GM12873 (cell line): ENCODE data around the gene TRABD.

Experiments used
- TF ChIP-seq, protein P1 (sequence below): IDR thresholded peaks from 2 replicates; pipeline ENCODE4 v1.5.1; 2012; ENCODE audit warnings: low read depth, mild to moderate bottlenecking, moderate library complexity, low read length, control low read depth; ENCODE audit not compliant: insufficient read depth; ENCODE audit errors: missing control alignments

The TRABD gene, protein sequence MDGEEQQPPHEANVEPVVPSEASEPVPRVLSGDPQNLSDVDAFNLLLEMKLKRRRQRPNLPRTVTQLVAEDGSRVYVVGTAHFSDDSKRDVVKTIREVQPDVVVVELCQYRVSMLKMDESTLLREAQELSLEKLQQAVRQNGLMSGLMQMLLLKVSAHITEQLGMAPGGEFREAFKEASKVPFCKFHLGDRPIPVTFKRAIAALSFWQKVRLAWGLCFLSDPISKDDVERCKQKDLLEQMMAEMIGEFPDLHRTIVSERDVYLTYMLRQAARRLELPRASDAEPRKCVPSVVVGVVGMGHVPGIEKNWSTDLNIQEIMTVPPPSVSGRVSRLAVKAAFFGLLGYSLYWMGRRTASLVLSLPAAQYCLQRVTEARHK

GRCh38 chr22:50185375-50186087 lies at the start of gene TRABD:
TSS of gene TRABD (plus strand) at chr22:50185913. CDS start at chr22:50193061, 7,148 bp downstream.
- TF ChIP-seq, protein P1, sequence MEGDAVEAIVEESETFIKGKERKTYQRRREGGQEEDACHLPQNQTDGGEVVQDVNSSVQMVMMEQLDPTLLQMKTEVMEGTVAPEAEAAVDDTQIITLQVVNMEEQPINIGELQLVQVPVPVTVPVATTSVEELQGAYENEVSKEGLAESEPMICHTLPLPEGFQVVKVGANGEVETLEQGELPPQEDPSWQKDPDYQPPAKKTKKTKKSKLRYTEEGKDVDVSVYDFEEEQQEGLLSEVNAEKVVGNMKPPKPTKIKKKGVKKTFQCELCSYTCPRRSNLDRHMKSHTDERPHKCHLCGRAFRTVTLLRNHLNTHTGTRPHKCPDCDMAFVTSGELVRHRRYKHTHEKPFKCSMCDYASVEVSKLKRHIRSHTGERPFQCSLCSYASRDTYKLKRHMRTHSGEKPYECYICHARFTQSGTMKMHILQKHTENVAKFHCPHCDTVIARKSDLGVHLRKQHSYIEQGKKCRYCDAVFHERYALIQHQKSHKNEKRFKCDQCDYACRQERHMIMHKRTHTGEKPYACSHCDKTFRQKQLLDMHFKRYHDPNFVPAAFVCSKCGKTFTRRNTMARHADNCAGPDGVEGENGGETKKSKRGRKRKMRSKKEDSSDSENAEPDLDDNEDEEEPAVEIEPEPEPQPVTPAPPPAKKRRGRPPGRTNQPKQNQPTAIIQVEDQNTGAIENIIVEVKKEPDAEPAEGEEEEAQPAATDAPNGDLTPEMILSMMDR = no peak

DNA sequence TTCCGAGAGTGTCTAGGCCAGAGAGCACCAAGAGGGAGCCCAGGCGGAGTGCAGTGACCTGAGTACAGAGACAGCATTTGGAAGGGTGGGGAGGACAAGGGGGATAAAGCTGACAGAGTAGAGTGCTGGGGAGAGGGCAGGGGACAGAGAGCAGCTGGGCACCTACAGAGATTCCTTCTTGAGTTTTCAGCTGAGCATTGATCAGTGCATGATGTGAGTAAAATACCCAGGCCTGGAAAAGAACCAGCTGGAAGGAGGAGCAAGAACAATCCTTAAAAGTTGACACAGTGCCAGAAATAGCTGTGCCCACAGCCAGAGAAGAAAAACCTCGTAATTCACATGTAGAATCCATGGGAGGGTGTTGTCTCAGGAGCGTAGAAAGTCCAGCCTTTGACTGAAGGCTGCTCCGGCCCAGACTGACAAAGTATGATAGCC lies 49.1 kb upstream of the TRABD start:
- TF ChIP-seq, protein P1 = no peak

GRCh38 chr22:50138041-50138440 lies 47.7 kb upstream of the TRABD start:
- TF ChIP-seq, protein P1 = no peak

DNA sequence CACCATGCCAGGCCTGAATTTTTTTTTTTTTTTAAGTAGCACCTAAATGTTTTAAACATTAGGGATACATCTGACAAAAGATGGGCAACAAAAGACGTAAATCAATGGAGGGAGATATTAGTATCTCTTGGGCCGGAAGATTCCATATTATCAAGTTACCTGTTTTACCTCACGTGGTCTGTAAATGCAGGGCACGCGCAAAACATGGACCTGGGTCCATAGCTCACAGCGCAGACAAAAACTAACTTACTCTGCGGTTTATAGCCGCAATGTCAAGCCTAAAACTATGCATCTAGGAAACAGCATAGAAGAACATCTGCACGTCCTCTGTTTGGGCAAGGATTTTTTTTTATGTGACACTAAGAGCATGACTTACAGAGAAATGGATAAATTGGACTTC lies 46.7 kb upstream of the TRABD start:
- TF ChIP-seq, protein P1 = no peak

GRCh38 chr22:50139843-50140415 lies 45.8 kb upstream of the TRABD start:
- TF ChIP-seq, protein P1 = no peak

DNA sequence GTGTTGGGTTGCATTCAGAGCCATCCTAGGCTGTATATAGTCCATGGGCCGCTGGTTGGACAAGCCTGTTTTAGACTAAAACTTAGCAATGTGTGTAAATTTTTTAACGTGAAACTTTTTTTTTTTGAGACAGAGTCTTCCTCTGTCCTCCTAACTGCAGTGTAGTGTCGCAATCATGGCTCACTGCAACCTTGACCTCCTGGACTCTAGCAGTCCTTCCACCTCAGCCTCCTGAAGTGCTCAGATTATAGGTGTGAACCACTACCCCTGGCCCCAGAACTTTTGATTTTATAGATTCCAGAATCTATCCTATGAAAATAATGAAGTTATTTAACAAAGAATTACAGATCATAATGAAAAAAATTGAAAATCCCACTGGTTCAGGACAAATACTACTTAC lies 45.1 kb upstream of the TRABD start:
- TF ChIP-seq, protein P1 = no peak

DNA sequence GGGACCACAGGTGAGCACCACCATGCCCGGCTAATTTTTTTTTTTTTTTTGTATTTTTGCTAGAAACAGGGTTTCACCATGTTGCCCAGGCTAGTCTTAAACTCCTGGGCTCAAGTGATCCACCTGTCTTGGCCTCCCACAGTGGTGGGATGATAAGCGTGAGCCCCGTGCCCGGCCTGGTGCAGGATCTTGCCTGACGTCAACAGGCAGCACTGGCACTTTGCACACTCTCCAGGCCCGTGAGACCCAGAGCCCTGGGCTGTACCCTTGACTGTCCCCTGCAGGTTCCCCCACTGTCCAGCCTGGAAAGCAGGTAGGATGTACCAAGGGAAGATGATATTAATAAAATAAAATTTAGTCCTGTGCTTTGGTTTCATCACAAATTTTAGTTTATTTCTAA lies 44.3 kb upstream of the TRABD start:
- TF ChIP-seq, protein P1 = no peak
